Measurements from ENCODE around the gene PHGDH.
"Not testable (repeated sequence)": the region's sequence is repeated elsewhere in the genome, so short reads cannot be mapped to it uniquely, and the experiment has no call there.

Gene PHGDH

GRCh38 chr1:119696863-119697262 lies 14.9 kb upstream of the PHGDH start:
- in situ Hi-C loops (cut with HindIII; ENCODE audit: low sequenced_read_pairs) = not testable (repeated sequence)

- in situ Hi-C loops (cut with HindIII; ENCODE audit: low sequenced_read_pairs) = no loop called here
Observed at GRCh38 chr1:119697598-119697997, 14.1 kb upstream of the PHGDH start.

DNA sequence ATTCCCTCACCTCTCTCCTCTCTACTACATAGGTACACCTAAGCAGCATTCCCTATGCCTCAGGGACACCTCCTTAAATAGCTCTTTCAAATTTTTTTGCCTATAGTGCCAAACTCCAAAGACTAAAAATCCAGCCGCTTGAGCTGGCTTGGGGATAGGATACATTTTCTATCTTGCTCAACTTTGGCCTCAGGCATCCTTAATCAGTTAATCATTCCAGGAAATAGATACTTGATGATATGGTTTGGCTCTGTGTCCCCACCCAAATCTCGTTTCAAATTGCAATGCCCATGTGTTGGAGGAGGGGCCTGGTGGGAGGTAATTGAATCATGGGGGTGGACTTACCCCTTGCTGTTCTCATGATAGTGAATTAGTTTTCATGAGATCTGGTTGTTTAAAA lies 11.4 kb upstream of the PHGDH start:
- in situ Hi-C loops (cut with HindIII; ENCODE audit: low sequenced_read_pairs) = no loop called here

- in situ Hi-C loops (cut with HindIII; ENCODE audit: low sequenced_read_pairs) = no loop called here
Observed at GRCh38 chr1:119701659-119702058, 10.1 kb upstream of the PHGDH start.

GRCh38 chr1:119702384-119702783 lies 9.3 kb upstream of the PHGDH start:
- in situ Hi-C loops (cut with HindIII; ENCODE audit: low sequenced_read_pairs) = no loop called here

- in situ Hi-C loops (cut with HindIII; ENCODE audit: low sequenced_read_pairs) = no loop called here
Observed at GRCh38 chr1:119703666-119704450, 7.9 kb upstream of the PHGDH start.

- in situ Hi-C loops (cut with HindIII; ENCODE audit: low sequenced_read_pairs) = loop anchor here (5.0 kb wide), 1 partner anchor 34 kb away; no protein-coding TSS in a partner anchor
Observed at GRCh38 chr1:119706599-119706998, 5.1 kb upstream of the PHGDH start.

DNA sequence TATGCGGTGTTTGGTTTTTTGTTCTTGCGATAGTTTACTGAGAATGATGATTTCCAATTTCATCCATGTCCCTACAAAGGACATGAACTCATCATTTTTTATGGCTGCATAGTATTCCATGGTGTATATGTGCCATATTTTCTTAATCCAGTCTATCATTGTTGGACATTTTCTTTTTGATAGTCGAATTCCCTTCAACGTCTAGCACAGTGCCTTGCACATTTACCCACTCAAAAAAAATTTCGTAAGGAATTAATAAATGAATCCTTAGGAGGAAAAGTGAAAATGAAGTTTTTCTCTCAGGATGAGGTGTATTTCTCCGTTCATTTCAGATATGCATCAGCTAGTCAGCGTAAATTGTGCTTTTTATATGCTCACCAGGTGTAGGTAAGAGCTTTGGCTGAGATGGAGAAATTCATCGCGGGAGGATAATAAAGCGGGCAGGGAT lies 354 bp upstream of the PHGDH start:
- in situ Hi-C loops (cut with HindIII; ENCODE audit: low sequenced_read_pairs) = not testable (repeated sequence)

- in situ Hi-C loops (cut with HindIII; ENCODE audit: low sequenced_read_pairs) = no loop called here
Observed at GRCh38 chr1:119712342-119713038, 756 bp downstream of the PHGDH start.

DNA sequence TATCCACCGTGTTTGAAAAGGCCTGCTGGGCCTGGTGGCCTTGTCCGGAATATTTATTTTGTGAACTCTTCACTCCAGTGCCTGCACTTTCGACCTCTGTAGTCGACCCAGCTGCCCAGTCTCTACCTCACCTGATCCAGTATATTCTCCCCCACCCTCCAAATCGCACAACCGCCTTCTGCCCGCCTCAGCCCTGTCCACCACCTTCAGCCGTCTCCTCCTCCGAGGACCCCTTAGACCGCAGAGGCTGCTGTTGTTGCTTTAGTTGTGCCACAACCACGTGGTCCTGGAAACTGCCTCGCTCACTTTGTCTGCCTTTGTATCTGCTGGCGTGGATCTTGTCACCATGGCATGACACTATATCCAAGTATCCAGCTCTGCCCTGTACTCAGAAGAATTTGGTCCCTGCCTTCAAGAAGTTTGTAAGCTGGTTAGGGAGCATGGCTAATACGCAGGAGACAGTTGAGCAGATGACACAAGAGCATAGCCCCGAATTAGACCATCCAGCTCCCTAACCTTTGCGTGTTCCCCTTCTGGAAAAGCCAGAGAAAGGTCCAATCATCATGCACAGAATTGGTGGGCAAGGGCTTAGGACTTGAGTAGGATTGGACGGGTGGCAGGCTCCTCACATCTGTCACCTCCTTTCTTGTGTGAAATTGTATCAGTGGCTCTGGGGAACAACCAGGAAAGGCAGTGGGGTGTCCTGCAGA lies 1.5 kb downstream of the PHGDH start:
- in situ Hi-C loops (cut with HindIII; ENCODE audit: low sequenced_read_pairs) = no loop called here

DNA sequence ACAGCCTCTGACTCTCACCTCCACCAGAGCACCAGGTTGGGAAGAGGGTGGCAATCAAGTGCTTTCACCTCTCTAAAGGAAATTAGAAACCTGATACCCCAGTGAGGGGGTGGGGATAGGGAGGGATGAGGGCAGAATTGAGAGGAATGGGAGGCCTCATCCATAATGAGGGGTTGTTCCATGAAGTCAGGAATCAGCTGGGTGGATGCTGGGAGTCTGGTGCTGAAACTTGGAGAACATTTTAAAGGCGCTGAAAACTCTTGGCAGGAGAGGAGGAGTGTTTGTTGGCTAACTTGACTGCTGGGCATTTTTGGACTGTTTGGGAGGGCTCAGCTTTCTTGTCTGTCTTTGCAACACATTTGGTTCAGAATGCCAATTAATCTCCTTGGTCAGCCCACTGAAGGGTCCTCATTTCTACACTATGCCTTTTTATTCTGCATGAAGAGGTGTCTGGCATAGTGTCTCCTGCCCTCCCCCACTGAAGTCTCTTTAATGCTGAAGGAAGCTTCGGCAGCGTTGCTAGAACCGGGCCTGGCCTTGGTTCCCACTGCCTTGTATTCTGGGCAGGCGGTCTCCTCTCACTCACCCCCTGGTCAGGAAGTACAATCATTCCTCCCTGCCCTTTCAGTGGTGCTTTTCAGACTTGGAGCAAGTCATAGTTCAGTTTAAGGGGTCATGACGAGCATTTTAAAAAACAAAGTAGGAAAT lies 2.2 kb downstream of the PHGDH start:
- in situ Hi-C loops (cut with HindIII; ENCODE audit: low sequenced_read_pairs) = no loop called here

DNA sequence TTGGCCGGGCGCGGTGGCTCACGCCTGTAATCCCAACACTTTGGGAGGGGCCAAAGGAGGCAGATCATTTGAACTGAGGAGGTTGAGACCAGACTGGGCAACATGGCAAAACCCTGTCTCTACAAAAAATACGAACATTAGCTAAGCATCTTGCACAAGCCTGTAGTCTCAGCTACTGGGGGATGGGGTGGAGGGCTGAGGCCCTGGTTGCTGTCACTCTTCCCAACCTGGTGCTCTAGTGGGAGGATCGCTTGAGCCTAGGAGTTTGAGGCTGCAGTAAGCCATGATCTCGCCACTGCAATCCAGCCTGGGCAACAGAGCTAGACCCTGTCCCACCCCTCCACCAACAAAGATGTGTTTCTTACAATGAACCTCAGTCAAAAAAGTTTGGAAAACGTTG lies 2.8 kb downstream of the PHGDH start:
- in situ Hi-C loops (cut with HindIII; ENCODE audit: low sequenced_read_pairs) = no loop called here

GRCh38 chr1:119715542-119715941 lies 3.8 kb downstream of the PHGDH start:
- in situ Hi-C loops (cut with HindIII; ENCODE audit: low sequenced_read_pairs) = no loop called here

DNA sequence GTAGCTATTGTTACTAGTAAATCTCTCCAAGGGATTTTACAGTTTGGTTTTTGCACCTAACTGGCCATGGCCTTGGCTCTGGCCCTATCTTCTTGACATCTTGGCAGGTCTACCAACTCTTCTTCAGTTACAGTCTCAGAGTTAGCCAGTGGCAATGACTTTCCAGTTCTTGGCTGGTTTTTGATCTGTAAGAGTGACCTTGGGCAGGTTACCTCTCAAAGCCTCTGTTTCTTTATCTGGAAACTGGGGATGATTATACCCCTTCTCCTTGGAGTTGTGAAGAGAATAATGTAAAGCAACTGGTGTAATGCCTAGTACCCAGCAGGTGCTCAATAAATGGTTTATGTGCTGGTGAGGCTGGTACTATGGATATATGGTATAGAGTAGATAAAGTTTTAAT lies 6.7 kb downstream of the PHGDH start:
- in situ Hi-C loops (cut with HindIII; ENCODE audit: low sequenced_read_pairs) = no loop called here

- in situ Hi-C loops (cut with HindIII; ENCODE audit: low sequenced_read_pairs) = no loop called here
Observed at GRCh38 chr1:119718972-119719371, 7.2 kb downstream of the PHGDH start.

DNA sequence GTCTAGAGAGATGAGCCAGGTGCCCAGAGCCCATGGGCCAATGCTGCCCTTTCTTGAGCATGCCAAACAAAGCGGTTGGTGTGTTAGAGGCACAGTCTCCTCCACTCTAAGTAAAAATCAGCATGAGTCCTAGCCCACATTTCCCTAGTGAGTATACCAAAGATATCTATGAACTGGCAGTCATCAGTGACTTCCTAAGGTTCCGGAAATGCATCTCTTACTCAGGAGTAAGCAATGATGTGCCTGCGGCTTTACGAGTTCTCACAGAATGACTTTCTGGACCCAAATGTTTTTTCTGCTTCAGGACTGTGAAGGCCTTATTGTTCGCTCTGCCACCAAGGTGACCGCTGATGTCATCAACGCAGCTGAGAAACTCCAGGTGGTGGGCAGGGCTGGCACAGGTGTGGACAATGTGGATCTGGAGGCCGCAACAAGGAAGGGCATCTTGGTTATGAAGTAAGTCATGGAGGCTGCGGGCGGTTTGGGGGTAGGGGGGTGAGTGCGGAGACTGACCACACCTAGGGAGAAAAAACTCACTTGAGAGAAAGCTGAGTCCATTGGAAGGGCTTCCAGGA lies 9.2 kb downstream of the PHGDH start:
- in situ Hi-C loops (cut with HindIII; ENCODE audit: low sequenced_read_pairs) = no loop called here

GRCh38 chr1:119721896-119722295 lies 10.2 kb downstream of the PHGDH start:
- in situ Hi-C loops (cut with HindIII; ENCODE audit: low sequenced_read_pairs) = no loop called here

DNA sequence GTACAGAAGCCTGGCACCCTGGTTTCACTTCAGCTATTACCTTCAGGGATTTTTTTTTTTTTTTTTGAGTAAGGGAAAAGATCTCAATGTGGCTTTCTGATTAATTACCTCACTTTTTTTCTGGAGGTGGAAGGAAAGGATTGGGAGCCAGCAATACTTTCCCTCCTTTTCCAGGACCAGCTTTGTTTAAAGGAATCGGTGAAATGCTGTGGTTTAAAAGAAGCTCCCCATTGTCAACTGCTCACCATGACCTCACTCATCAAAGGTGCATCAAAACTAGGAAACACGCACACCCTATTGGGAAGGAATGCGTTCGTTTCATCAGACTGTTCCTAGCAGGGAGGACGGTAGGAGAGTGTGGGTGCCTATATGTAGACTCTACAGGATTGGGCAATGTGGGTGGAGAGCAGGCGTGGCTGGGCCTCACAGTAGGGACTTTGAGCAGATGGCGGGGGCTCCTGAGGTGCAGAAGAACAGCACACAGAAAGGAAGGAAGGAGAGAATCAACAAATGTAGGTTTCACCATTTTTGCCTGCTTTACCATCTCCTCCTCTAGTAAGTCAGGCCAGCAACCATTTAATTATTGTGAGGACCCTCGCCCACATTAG lies 13.0 kb downstream of the PHGDH start:
- in situ Hi-C loops (cut with HindIII; ENCODE audit: low sequenced_read_pairs) = no loop called here

DNA sequence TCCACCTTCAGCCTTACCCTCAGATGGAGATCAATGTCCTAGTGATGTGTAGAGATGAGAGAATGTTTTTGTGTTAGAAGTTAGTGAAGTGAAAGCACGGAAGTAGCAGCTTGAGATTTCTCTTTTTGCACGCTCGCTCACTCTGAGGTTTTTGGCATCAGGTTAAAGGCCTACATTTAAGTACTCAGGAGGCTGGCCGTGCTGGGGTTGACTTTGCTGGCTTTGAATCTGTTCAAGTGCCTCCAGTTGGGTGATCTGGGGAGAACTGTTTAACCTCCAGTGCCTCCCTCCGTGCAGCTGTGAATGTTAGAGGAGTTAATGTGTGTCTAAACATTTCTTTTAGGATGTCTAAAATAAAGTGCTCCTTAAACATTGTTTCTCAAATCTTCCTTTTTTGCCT lies 13.9 kb downstream of the PHGDH start:
- in situ Hi-C loops (cut with HindIII; ENCODE audit: low sequenced_read_pairs) = no loop called here

- in situ Hi-C loops (cut with HindIII; ENCODE audit: low sequenced_read_pairs) = no loop called here
Observed at GRCh38 chr1:119727991-119728390, 16.3 kb downstream of the PHGDH start.
